ENCODE results near the gene RUFY1. TPM values are rescaled to one million over a fixed set of nuclear protein-coding genes. Genes with fewer than 3 reads are reported as not detected.

The RUFY1 gene
- total RNA-seq, 2 experiments from 2014 or later, result 35.8 to 47.7 TPM

DNA sequence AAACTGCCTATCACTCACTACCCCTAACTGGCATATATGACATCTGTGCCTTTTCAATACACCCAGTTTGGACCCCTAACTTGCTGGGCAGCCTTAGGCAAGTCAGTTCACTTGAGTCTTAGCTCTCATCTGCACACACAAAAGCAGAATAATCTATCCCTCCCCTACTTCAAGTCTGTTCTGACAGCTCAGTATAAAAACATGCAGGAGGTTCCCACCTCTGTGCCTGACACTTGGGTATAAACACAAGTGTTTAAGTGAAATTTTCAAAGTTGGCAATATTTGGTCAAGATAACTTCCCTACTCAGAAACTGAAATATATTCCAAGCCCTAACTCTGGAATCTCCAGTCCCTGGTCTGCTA lies 60.5 kb downstream of the RUFY1 start:
- intact Hi-C loops (cut with micrococcal nuclease; ENCODE audit: unreplicated experiment), result no loop called here
- CTCF ChIA-PET (ENCODE audit: unreplicated experiment), result no interaction called here
- no peaks in the 10 kb centered on the region for H3K4me1 ChIP-seq (ENCODE audit: insufficient read depth, low read length, poor library complexity, severe bottlenecking)

DNA sequence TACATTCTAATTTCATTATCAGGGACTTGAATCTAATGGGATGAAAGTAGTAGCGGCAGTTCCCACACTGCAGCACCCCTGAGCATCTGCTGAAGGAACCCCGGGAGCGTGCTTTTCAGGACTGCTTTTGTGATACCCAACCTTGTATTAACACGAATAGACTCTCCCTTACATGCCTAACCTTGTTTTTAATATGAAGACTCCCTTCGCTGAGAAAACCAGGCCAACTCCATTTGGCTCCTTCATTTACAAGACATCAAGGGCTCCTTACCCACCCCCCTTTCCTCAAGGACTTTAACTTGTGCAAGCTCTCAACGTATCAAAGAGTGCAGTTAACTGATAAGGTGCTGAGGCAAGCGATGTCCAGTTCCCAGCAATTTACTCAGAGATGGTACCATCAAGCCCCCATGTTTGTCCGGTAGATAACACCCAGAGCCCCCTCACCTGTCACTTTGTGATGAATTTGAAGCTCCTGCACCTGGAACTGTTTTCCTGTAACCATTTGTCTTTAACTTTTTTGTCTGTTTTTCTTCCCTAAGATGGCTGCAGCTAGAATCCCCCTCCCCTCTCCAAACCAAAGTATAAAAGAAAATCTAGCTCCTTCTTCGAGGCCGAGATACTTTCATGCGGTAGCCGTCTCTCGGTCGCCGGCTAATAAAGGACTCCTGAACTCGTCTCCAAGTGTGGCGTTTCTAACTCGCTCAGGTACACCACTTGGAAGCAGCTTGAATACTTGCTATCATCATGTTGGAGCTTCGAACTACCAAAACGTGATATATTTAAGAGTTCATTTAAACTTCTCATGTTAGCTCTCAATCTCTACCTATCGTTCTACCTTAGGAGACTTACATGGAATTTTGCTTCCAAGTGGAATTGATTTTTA lies 62.5 kb downstream of the RUFY1 start:
- H2AFZ ChIP-seq (ENCODE audit: low read length), result no peak overlapping the region
- H4K20me1 ChIP-seq (ENCODE audit: insufficient read depth, low read length), result peaks cover 32% of the 10 kb centered on the region
- no peaks in the 10 kb centered on the region for H3K4me1 ChIP-seq (ENCODE audit: insufficient read depth, low read length, poor library complexity, severe bottlenecking)
- ChIA-PET POLR2A (interaction anchor here (0.5 to 3.2 kb wide), 2 partner anchors 11 to 70 kb away, joined by 3 to 22 read pairs; partner anchors contain the start of gene HNRNPH1), CTCF (ENCODE audit: unreplicated experiment) (no interaction called here)
- no peaks in the 10 kb centered on the region for H3K9me2 ChIP-seq (ENCODE audit: insufficient read depth, low read length)
- intact Hi-C loops (cut with micrococcal nuclease; ENCODE audit: unreplicated experiment), result no loop called here
- TF ChIP-seq, protein P1, sequence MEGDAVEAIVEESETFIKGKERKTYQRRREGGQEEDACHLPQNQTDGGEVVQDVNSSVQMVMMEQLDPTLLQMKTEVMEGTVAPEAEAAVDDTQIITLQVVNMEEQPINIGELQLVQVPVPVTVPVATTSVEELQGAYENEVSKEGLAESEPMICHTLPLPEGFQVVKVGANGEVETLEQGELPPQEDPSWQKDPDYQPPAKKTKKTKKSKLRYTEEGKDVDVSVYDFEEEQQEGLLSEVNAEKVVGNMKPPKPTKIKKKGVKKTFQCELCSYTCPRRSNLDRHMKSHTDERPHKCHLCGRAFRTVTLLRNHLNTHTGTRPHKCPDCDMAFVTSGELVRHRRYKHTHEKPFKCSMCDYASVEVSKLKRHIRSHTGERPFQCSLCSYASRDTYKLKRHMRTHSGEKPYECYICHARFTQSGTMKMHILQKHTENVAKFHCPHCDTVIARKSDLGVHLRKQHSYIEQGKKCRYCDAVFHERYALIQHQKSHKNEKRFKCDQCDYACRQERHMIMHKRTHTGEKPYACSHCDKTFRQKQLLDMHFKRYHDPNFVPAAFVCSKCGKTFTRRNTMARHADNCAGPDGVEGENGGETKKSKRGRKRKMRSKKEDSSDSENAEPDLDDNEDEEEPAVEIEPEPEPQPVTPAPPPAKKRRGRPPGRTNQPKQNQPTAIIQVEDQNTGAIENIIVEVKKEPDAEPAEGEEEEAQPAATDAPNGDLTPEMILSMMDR (conservative IDR thresholded peaks at IDR 0.05; ENCODE audit: low read length), result no peak
- TF ChIP-seq EZH2phosphoT487 (IDR thresholded peaks at IDR 0.05; ENCODE audit: borderline replicate concordance, low read depth, low read length), result no peak
- no peak overlapping the region for H3K4me2 ChIP-seq (ENCODE audit: low read length)
- no peaks in the 10 kb centered on the region for H3K9me3 ChIP-seq (ENCODE audit: low read length)
- no peak for DNase-seq (ENCODE audit: low spot score)
- H3K4me3 ChIP-seq (ENCODE audit: low read depth, low read length, poor library complexity, severe bottlenecking), result no peak overlapping the region
- H3K79me2 ChIP-seq (ENCODE audit: insufficient read depth, low read depth, low read length), result peaks cover 41% of the 10 kb centered on the region; the same call in 1 of the 2 replicates
- BruUV-seq (replicated peaks), result no TSS peak
- peaks cover 94% of the 10 kb centered on the region for H3K36me3 ChIP-seq (ENCODE audit: insufficient read depth, low read length)
- no peak overlapping the region for H3K27ac ChIP-seq (ENCODE audit: low read depth, low read length, poor library complexity, severe bottlenecking)

More for the DNA sequence above, 60.5 kb downstream of the RUFY1 start:
- H3K9me2 ChIP-seq (ENCODE audit: insufficient read depth, low read length), result no peaks in the 10 kb centered on the region
- no TSS peak for BruUV-seq (replicated peaks)
- H2AFZ ChIP-seq (ENCODE audit: low read length), result no peak overlapping the region
- H3K4me2 ChIP-seq (ENCODE audit: low read length), result no peak overlapping the region
- DNase-seq (ENCODE audit: low spot score), result no peak
- POLR2A ChIA-PET, result interaction anchor here (1.3 to 1.9 kb wide), 2 partner anchors 10 to 12 kb away, joined by 6 to 11 read pairs; partner anchors contain the start of gene HNRNPH1
- H3K27ac ChIP-seq (ENCODE audit: low read depth, low read length, poor library complexity, severe bottlenecking), result no peak overlapping the region
- H3K79me2 ChIP-seq (ENCODE audit: insufficient read depth, low read depth, low read length), result peaks cover 22% of the 10 kb centered on the region; the same call in 1 of the 2 replicates
- no peaks in the 10 kb centered on the region for H3K9me3 ChIP-seq (ENCODE audit: low read length)
- TF ChIP-seq, protein P1 (conservative IDR thresholded peaks at IDR 0.05; ENCODE audit: low read length), result no peak
- TF ChIP-seq EZH2phosphoT487 (IDR thresholded peaks at IDR 0.05; ENCODE audit: borderline replicate concordance, low read depth, low read length), result no peak
- H3K4me3 ChIP-seq (ENCODE audit: low read depth, low read length, poor library complexity, severe bottlenecking), result no peak overlapping the region
- peaks cover 94% of the 10 kb centered on the region for H3K36me3 ChIP-seq (ENCODE audit: insufficient read depth, low read length)
- H4K20me1 ChIP-seq (ENCODE audit: insufficient read depth, low read length), result peaks cover 16% of the 10 kb centered on the region

Data from OCI-LY7 (cell line).